ENCODE measurements around the gene EPHB1.

- TF ChIP-seq TAF1 (IDR thresholded peaks at IDR 0.05; ENCODE audit: low read depth, low read length) (no peak), POLR2AphosphoS5 (IDR thresholded peaks at IDR 0.05; ENCODE audit: low read depth, low read length) (no peak), PAX5 (IDR thresholded peaks at IDR 0.05; ENCODE audit: insufficient read depth, low read length, severe bottlenecking) (no peak), POLR2A (IDR thresholded peaks at IDR 0.05; ENCODE audit: low read depth, low read length) (no peak)
Measured at GRCh38 chr3:135248213-135248612, 453.2 kb downstream of the EPHB1 start.

All from GM12891 (cell line).